ENCODE results near the gene HOMER2.

DNA sequence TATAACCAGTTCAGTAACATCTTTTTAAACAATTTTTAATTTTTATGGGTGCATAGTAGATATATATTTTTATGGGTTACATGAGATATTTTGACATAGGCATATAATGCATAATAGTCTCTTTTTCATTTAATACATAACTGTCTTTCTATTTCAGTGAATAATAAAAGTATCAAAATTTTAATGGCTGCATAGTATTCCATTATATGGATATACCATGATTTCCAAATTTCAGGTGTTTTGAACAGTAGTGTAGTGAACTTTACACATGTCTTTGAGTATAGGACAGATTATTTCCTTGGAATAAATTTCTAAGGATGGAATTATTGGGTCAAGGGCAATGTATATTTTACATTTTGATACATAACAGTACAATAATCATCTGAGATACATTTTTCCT is 132.4 kb downstream of the HOMER2 start:
- no peak for TF ChIP-seq JUNB (IDR thresholded peaks at IDR 0.05; ENCODE audit: unreplicated experiment)
- TF ChIP-seq EZH2phosphoT487 (IDR thresholded peaks at IDR 0.05; ENCODE audit: unreplicated experiment), result no peak
- TF ChIP-seq, protein P1, sequence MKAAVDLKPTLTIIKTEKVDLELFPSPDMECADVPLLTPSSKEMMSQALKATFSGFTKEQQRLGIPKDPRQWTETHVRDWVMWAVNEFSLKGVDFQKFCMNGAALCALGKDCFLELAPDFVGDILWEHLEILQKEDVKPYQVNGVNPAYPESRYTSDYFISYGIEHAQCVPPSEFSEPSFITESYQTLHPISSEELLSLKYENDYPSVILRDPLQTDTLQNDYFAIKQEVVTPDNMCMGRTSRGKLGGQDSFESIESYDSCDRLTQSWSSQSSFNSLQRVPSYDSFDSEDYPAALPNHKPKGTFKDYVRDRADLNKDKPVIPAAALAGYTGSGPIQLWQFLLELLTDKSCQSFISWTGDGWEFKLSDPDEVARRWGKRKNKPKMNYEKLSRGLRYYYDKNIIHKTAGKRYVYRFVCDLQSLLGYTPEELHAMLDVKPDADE (IDR thresholded peaks at IDR 0.05), result no peak
- TF ChIP-seq CREB1 (CRISPR knock-in tag; IDR thresholded peaks at IDR 0.05; ENCODE audit: low read depth), result no peak
- TF ChIP-seq, protein P2, sequence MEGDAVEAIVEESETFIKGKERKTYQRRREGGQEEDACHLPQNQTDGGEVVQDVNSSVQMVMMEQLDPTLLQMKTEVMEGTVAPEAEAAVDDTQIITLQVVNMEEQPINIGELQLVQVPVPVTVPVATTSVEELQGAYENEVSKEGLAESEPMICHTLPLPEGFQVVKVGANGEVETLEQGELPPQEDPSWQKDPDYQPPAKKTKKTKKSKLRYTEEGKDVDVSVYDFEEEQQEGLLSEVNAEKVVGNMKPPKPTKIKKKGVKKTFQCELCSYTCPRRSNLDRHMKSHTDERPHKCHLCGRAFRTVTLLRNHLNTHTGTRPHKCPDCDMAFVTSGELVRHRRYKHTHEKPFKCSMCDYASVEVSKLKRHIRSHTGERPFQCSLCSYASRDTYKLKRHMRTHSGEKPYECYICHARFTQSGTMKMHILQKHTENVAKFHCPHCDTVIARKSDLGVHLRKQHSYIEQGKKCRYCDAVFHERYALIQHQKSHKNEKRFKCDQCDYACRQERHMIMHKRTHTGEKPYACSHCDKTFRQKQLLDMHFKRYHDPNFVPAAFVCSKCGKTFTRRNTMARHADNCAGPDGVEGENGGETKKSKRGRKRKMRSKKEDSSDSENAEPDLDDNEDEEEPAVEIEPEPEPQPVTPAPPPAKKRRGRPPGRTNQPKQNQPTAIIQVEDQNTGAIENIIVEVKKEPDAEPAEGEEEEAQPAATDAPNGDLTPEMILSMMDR (conservative IDR thresholded peaks at IDR 0.05; ENCODE audit: low read depth in 2 of 2), result no peak
- TF ChIP-seq EZH2 (IDR thresholded peaks at IDR 0.05; ENCODE audit: low read depth, unreplicated experiment), result no peak
- TF ChIP-seq, protein P3, sequence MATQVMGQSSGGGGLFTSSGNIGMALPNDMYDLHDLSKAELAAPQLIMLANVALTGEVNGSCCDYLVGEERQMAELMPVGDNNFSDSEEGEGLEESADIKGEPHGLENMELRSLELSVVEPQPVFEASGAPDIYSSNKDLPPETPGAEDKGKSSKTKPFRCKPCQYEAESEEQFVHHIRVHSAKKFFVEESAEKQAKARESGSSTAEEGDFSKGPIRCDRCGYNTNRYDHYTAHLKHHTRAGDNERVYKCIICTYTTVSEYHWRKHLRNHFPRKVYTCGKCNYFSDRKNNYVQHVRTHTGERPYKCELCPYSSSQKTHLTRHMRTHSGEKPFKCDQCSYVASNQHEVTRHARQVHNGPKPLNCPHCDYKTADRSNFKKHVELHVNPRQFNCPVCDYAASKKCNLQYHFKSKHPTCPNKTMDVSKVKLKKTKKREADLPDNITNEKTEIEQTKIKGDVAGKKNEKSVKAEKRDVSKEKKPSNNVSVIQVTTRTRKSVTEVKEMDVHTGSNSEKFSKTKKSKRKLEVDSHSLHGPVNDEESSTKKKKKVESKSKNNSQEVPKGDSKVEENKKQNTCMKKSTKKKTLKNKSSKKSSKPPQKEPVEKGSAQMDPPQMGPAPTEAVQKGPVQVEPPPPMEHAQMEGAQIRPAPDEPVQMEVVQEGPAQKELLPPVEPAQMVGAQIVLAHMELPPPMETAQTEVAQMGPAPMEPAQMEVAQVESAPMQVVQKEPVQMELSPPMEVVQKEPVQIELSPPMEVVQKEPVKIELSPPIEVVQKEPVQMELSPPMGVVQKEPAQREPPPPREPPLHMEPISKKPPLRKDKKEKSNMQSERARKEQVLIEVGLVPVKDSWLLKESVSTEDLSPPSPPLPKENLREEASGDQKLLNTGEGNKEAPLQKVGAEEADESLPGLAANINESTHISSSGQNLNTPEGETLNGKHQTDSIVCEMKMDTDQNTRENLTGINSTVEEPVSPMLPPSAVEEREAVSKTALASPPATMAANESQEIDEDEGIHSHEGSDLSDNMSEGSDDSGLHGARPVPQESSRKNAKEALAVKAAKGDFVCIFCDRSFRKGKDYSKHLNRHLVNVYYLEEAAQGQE (IDR thresholded peaks at IDR 0.05; ENCODE audit: unreplicated experiment), result no peak
- no peak for TF ChIP-seq POLR2AphosphoS5 (IDR thresholded peaks at IDR 0.05; ENCODE audit: low read depth)
- TF ChIP-seq ZNF114 (CRISPR knock-in tag; IDR thresholded peaks at IDR 0.05), result no peak
- TF ChIP-seq, protein P4, sequence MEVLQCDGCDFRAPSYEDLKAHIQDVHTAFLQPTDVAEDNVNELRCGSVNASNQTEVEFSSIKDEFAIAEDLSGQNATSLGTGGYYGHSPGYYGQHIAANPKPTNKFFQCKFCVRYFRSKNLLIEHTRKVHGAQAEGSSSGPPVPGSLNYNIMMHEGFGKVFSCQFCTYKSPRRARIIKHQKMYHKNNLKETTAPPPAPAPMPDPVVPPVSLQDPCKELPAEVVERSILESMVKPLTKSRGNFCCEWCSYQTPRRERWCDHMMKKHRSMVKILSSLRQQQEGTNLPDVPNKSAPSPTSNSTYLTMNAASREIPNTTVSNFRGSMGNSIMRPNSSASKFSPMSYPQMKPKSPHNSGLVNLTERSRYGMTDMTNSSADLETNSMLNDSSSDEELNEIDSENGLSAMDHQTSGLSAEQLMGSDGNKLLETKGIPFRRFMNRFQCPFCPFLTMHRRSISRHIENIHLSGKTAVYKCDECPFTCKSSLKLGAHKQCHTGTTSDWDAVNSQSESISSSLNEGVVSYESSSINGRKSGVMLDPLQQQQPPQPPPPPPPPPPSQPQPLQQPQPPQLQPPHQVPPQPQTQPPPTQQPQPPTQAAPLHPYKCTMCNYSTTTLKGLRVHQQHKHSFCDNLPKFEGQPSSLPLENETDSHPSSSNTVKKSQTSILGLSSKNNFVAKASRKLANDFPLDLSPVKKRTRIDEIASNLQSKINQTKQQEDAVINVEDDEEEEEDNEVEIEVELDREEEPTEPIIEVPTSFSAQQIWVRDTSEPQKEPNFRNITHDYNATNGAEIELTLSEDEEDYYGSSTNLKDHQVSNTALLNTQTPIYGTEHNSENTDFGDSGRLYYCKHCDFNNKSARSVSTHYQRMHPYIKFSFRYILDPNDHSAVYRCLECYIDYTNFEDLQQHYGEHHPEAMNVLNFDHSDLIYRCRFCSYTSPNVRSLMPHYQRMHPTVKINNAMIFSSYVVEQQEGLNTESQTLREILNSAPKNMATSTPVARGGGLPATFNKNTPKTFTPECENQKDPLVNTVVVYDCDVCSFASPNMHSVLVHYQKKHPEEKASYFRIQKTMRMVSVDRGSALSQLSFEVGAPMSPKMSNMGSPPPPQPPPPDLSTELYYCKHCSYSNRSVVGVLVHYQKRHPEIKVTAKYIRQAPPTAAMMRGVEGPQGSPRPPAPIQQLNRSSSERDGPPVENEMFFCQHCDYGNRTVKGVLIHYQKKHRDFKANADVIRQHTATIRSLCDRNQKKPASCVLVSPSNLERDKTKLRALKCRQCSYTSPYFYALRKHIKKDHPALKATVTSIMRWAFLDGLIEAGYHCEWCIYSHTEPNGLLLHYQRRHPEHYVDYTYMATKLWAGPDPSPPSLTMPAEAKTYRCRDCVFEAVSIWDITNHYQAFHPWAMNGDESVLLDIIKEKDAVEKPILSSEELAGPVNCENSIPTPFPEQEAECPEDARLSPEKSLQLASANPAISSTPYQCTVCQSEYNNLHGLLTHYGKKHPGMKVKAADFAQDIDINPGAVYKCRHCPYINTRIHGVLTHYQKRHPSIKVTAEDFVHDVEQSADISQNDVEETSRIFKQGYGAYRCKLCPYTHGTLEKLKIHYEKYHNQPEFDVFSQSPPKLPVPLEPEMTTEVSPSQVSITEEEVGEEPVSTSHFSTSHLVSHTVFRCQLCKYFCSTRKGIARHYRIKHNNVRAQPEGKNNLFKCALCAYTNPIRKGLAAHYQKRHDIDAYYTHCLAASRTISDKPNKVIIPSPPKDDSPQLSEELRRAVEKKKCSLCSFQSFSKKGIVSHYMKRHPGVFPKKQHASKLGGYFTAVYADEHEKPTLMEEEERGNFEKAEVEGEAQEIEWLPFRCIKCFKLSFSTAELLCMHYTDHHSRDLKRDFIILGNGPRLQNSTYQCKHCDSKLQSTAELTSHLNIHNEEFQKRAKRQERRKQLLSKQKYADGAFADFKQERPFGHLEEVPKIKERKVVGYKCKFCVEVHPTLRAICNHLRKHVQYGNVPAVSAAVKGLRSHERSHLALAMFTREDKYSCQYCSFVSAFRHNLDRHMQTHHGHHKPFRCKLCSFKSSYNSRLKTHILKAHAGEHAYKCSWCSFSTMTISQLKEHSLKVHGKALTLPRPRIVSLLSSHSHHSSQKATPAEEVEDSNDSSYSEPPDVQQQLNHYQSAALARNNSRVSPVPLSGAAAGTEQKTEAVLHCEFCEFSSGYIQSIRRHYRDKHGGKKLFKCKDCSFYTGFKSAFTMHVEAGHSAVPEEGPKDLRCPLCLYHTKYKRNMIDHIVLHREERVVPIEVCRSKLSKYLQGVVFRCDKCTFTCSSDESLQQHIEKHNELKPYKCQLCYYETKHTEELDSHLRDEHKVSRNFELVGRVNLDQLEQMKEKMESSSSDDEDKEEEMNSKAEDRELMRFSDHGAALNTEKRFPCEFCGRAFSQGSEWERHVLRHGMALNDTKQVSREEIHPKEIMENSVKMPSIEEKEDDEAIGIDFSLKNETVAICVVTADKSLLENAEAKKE (CRISPR knock-in tag; IDR thresholded peaks at IDR 0.05), result no peak
- TF ChIP-seq STAT1 (IDR thresholded peaks at IDR 0.05; ENCODE audit: unreplicated experiment), result no peak

Measured in GM23338 (cell line).